HS-5 (cell line): ENCODE data around the gene MCTP2.

Experiments
- DNase-seq: peaks from one replicate; pipeline ENCODE4 v3.0.0-alpha.2; 2012; ENCODE audit warnings: low read depth

MCTP2 gene

GRCh38 chr15:94298364-94298763, 67.0 kb downstream of the MCTP2 start:
- DNase-seq: no peak

- DNase-seq: no peak
Observed at GRCh38 chr15:94300612-94301011, 69.3 kb downstream of the MCTP2 start.

- no peak for DNase-seq
Observed at GRCh38 chr15:94305133-94305532, 73.8 kb downstream of the MCTP2 start.

GRCh38 chr15:94306700-94307650, 75.6 kb downstream of the MCTP2 start:
- no peak for DNase-seq

- no peak for DNase-seq
Observed at GRCh38 chr15:94312946-94313345, 81.6 kb downstream of the MCTP2 start.

- DNase-seq: no peak
Observed at GRCh38 chr15:94314639-94315038, 83.3 kb downstream of the MCTP2 start.

GRCh38 chr15:94317211-94317610, 85.8 kb downstream of the MCTP2 start:
- no peak for DNase-seq

- no peak for DNase-seq
Observed at GRCh38 chr15:94322141-94322540, 90.8 kb downstream of the MCTP2 start.

- DNase-seq: no peak
Observed at GRCh38 chr15:94323076-94323475, 91.7 kb downstream of the MCTP2 start.

GRCh38 chr15:94324117-94324826, 92.9 kb downstream of the MCTP2 start:
- DNase-seq: no peak

GRCh38 chr15:94324835-94325767, 93.7 kb downstream of the MCTP2 start:
- DNase-seq: no peak

- DNase-seq: no peak
Observed at GRCh38 chr15:94327356-94327936, 96.1 kb downstream of the MCTP2 start.

- no peak for DNase-seq
Observed at GRCh38 chr15:94331731-94332130, 100.4 kb downstream of the MCTP2 start.

GRCh38 chr15:94335616-94336015, 104.3 kb downstream of the MCTP2 start:
- DNase-seq: no peak

- no peak for DNase-seq
Observed at GRCh38 chr15:94336817-94337467, 105.6 kb downstream of the MCTP2 start.

- DNase-seq: no peak
Observed at GRCh38 chr15:94338243-94338846, 107.0 kb downstream of the MCTP2 start.

- no peak for DNase-seq
Observed at GRCh38 chr15:94346282-94346681, 114.9 kb downstream of the MCTP2 start.

GRCh38 chr15:94348084-94348483, 116.7 kb downstream of the MCTP2 start:
- no peak for DNase-seq

- no peak for DNase-seq
Observed at GRCh38 chr15:94351031-94351535, 119.7 kb downstream of the MCTP2 start.

GRCh38 chr15:94352636-94353487, 121.5 kb downstream of the MCTP2 start:
- no peak for DNase-seq
